Prostate gland (tissue), 2 donors: ENCODE results near the gene SPTBN5.

Source experiments
- POLR2A ChIP-seq: fragments of 450-650 bp; IDR thresholded peaks from one replicate; pipeline ENCODE4 v1.6.1; 2016; ENCODE audit warnings: antibody characterized with exemption, mild to moderate bottlenecking
- POLR2AphosphoS5 ChIP-seq: sonication (generic); formaldehyde crosslinking; IDR thresholded peaks from one replicate; pipeline ENCODE4 v1.6.1; 2017; ENCODE audit warnings: antibody characterized with exemption
- TF ChIP-seq, protein P1 (sequence below), 4 experiments: fragments of 200-600 bp in 2 of 4; fragments of 450-650 bp in 2 of 4; sonication (generic) in 2 of 4; IDR thresholded peaks; 1 replicate in 3 of 4; 2 replicates in 1 of 4; pipeline ENCODE4 v1.5.1; 2016 to 2019; ENCODE audit warnings: antibody characterized with exemption in 4 of 4, mild to moderate bottlenecking in 2 of 4, moderate library complexity in 2 of 4

DNA sequence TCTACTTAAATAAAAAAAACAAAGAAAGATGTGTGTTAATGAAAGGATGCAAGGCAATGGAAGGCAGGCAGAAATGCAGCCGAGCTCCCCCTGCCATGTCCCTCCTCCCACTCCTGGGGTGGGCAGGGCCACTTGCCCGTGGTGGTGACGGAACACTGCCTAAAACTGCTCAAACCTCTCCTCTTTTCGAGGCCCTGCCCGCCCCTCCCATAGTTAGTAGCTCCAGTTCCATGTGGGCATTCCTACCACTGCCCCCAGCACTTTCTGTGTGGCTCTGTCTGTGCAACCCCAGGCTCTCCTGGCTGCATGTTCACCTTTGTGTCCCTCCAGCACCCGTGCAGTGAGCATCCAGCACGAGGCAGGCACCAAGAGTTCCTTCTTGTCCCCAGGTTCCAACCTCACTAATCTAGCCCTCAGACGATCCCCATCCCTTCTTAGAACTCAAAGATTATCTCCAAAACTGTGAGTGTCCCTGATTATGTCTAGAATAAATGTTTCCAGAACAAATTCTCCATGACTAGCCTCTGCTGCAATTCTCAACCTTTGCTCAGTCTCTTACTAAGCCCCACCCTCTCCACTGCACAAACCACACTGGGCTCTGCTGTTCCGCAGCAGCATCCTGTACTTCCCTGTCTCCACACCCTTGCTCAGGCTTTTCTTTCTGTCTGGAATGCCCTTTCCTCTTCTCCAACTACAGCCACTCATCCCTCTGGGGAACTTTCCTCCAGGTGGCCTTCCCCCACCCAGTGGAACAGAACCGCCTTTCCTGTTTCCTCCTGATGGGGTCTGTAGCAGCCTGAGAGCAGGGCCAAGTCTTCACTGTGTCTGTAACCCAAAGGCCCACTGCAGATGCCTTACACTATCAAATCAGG lies 32.6 kb upstream of the SPTBN5 start:
- TF ChIP-seq, protein P1, sequence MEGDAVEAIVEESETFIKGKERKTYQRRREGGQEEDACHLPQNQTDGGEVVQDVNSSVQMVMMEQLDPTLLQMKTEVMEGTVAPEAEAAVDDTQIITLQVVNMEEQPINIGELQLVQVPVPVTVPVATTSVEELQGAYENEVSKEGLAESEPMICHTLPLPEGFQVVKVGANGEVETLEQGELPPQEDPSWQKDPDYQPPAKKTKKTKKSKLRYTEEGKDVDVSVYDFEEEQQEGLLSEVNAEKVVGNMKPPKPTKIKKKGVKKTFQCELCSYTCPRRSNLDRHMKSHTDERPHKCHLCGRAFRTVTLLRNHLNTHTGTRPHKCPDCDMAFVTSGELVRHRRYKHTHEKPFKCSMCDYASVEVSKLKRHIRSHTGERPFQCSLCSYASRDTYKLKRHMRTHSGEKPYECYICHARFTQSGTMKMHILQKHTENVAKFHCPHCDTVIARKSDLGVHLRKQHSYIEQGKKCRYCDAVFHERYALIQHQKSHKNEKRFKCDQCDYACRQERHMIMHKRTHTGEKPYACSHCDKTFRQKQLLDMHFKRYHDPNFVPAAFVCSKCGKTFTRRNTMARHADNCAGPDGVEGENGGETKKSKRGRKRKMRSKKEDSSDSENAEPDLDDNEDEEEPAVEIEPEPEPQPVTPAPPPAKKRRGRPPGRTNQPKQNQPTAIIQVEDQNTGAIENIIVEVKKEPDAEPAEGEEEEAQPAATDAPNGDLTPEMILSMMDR (IDR thresholded peaks at IDR 0.05): peak in 1 of 4 experiments; percentile 7
- no peak for TF ChIP-seq POLR2A
- no peak for TF ChIP-seq POLR2AphosphoS5
